Lower lobe of right lung (tissue), 2 donors: Measurements from ENCODE around the gene SLC18A2. TPM values are rescaled to one million over a fixed set of nuclear protein-coding genes. Genes with fewer than 3 reads are reported as not detected.

ENCODE experiments used
- ATAC-seq, 2 donors: fragments of 200-7000 bp; cut with Tn5 transposase; one replicate each; pipeline ENCODE4 v1.9.1; 2020 to 2022; ENCODE audit warnings: mild to moderate bottlenecking in 2 of 2, moderate library complexity in 2 of 2
- DNase-seq: peaks from one replicate; pipeline ENCODE4 v3.0.0-alpha.2; 2020
- H3K27ac ChIP-seq: fragments of 200-600 bp; one replicate; pipeline ENCODE4 v1.8.0; 2022
- H3K27me3 ChIP-seq: fragments of 200-600 bp; one replicate; pipeline ENCODE4 v1.8.0; 2022; ENCODE audit warnings: low read depth
- H3K36me3 ChIP-seq: fragments of 200-600 bp; one replicate; pipeline ENCODE4 v1.8.0; 2022; ENCODE audit warnings: mild to moderate bottlenecking
- H3K4me1 ChIP-seq: fragments of 200-600 bp; one replicate; pipeline ENCODE4 v1.8.0; 2022
- H3K4me3 ChIP-seq: fragments of 200-600 bp; one replicate; pipeline ENCODE4 v1.8.0; 2022; ENCODE audit warnings: mild to moderate bottlenecking
- H3K9me3 ChIP-seq: fragments of 200-600 bp; one replicate; pipeline ENCODE4 v1.8.0; 2022
- intact Hi-C: fragments of 100-400 bp; cut with DNase I; formaldehyde crosslinking; loops from one replicate; pipeline ENCODE4 v1.11.0; 2022
- total RNA-seq: library from RNA; stranded (reverse); fragmentation: NEBNext Ultra II Directional; extraction: Animal tissue kit (Norgen Biotek cat#: 25700); gene quantifications from one replicate; pipeline ENCODE4 v1.2.1, GENCODE V29; 2021
- TF ChIP-seq, protein P1 (sequence below): fragments of 200-600 bp; IDR thresholded peaks from one replicate; pipeline ENCODE4 v1.8.0; 2022; ENCODE audit warnings: antibody characterized with exemption, mild to moderate bottlenecking
- donor health status: DM: no; HTN: yes; CAD: no; lungs with severe emphysema.

The SLC18A2 gene
- total RNA-seq, 1 donor from 2014 or later: 6.3 TPM

- H3K36me3 ChIP-seq: no peaks in the 10 kb centered on the region
- TF ChIP-seq, protein P1, sequence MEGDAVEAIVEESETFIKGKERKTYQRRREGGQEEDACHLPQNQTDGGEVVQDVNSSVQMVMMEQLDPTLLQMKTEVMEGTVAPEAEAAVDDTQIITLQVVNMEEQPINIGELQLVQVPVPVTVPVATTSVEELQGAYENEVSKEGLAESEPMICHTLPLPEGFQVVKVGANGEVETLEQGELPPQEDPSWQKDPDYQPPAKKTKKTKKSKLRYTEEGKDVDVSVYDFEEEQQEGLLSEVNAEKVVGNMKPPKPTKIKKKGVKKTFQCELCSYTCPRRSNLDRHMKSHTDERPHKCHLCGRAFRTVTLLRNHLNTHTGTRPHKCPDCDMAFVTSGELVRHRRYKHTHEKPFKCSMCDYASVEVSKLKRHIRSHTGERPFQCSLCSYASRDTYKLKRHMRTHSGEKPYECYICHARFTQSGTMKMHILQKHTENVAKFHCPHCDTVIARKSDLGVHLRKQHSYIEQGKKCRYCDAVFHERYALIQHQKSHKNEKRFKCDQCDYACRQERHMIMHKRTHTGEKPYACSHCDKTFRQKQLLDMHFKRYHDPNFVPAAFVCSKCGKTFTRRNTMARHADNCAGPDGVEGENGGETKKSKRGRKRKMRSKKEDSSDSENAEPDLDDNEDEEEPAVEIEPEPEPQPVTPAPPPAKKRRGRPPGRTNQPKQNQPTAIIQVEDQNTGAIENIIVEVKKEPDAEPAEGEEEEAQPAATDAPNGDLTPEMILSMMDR: no peak
- ATAC-seq (no peak), DNase-seq (no peak)
- H3K9me3 ChIP-seq: no peaks in the 10 kb centered on the region
- no peaks in the 10 kb centered on the region for H3K4me1 ChIP-seq
- H3K27ac ChIP-seq: no peak overlapping the region
- no peak overlapping the region for H3K4me3 ChIP-seq
- H3K27me3 ChIP-seq: no peaks in the 10 kb centered on the region
- intact Hi-C loops: no loop called here
Measured at GRCh38 chr10:117306674-117307073, 65.8 kb downstream of the SLC18A2 start.

GRCh38 chr10:117311261-117311660 lies 70.3 kb downstream of the SLC18A2 start:
- intact Hi-C loops: no loop called here
- H3K27me3 ChIP-seq: no peaks in the 10 kb centered on the region
- TF ChIP-seq, protein P1: no peak
- H3K4me1 ChIP-seq: no peaks in the 10 kb centered on the region
- H3K9me3 ChIP-seq: no peaks in the 10 kb centered on the region
- ATAC-seq: no peak
- no peak overlapping the region for H3K27ac ChIP-seq
- H3K36me3 ChIP-seq: no peaks in the 10 kb centered on the region
- H3K4me3 ChIP-seq: no peak overlapping the region
- DNase-seq: no peak

DNA sequence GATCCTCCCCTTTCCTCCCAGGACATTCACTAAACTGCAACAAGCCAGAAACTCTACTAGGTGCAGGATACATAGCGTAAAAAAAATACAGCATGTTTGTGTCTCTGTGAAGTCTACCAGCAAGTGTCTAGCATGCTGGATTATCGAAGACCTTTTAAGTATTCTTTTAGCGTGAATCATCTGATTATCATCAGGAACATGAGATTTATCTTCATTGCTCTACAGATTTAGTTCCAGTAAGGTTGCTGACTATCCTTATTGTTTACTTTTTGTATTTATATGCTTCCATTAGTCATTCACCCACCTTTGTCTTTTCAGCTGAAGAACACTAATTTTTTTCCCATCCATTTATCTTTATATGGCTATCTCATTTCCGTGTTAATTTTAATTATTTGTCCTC lies 71.5 kb downstream of the SLC18A2 start:
- H3K36me3 ChIP-seq: no peaks in the 10 kb centered on the region
- no peaks in the 10 kb centered on the region for H3K4me1 ChIP-seq
- no peak overlapping the region for H3K4me3 ChIP-seq
- no peak overlapping the region for H3K27ac ChIP-seq
- H3K9me3 ChIP-seq: no peaks in the 10 kb centered on the region
- ATAC-seq (no peak), DNase-seq (no peak)
- no peaks in the 10 kb centered on the region for H3K27me3 ChIP-seq
- intact Hi-C loops: no loop called here
- TF ChIP-seq, protein P1: no peak

DNA sequence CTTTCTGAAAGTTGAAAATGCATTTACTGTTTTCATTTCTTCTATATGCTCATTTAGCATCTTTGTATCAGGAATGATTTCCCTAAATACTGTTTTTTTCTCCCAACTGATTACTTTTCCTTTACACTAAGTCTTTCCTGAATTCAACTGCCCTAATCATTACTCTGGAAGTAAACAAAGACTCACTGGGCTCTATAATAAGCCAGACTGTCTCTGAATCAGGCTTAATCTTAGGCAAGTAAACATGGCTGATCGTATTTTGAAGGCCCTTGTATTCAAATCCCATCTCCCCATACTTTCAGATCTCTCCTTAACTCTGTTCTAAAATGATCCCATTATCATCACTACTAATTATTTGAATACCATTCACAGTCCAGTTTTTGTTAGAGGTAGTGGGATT lies 72.7 kb downstream of the SLC18A2 start:
- Histone ChIP-seq H3K4me1 (no peaks in the 10 kb centered on the region), H3K27me3 (no peaks in the 10 kb centered on the region), H3K4me3 (no peak overlapping the region), H3K27ac (no peak overlapping the region), H3K9me3 (no peaks in the 10 kb centered on the region), H3K36me3 (no peaks in the 10 kb centered on the region)
- no peak for ATAC-seq
- DNase-seq: no peak
- intact Hi-C loops: no loop called here
- TF ChIP-seq, protein P1: no peak

DNA sequence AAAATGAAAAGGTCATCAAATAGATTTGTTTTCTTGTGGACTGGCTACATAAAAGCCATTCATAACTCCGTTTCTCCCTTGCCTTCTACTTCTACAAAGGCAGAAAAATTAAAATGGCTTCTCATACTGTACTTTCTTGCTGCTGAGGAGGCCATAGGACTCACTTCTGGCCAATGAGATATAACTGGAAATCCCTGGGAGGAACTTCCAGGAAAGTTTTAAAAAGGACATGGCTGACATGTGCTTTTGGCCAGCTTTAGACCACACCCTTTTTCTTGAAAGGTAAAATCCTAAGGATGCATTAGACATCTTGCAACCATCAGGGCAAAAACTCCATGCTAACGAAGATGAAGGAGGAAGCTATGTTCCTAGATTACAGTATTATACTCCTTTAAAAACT lies 75.8 kb downstream of the SLC18A2 start:
- DNase-seq (no peak), ATAC-seq (no peak)
- intact Hi-C loops: no loop called here
- H3K4me1 ChIP-seq: no peaks in the 10 kb centered on the region
- H3K27ac ChIP-seq: no peak overlapping the region
- TF ChIP-seq, protein P1: no peak
- no peaks in the 10 kb centered on the region for H3K27me3 ChIP-seq
- no peak overlapping the region for H3K4me3 ChIP-seq
- H3K36me3 ChIP-seq: no peaks in the 10 kb centered on the region
- H3K9me3 ChIP-seq: no peaks in the 10 kb centered on the region

GRCh38 chr10:117318909-117319308 lies 78.0 kb downstream of the SLC18A2 start:
- no peaks in the 10 kb centered on the region for H3K36me3 ChIP-seq
- H3K4me1 ChIP-seq: no peaks in the 10 kb centered on the region
- TF ChIP-seq, protein P1: peak; percentile 26
- H3K9me3 ChIP-seq: no peaks in the 10 kb centered on the region
- H3K4me3 ChIP-seq: no peak overlapping the region
- DNase-seq: no peak
- ATAC-seq: no peak
- intact Hi-C loops: no loop called here
- no peak overlapping the region for H3K27ac ChIP-seq
- H3K27me3 ChIP-seq: no peaks in the 10 kb centered on the region
